Ascending aorta (tissue), 2 donors: ENCODE data around the gene COL1A2. TPM values are rescaled to one million over a fixed set of nuclear protein-coding genes. Genes with fewer than 3 reads are reported as not detected.

Source experiments
- DNase-seq, 2 donors: peaks; one replicate each; pipeline ENCODE4 v3.0.0-alpha.2; 2019; ENCODE audit warnings: low spot score in 2 of 2
- H3K27ac ChIP-seq, 2 donors: fragments of 200-600 bp; sonication (generic); one replicate each; pipeline ENCODE4 v1.5.1; 2016 to 2017; ENCODE audit warnings: mild to moderate bottlenecking in 1 of 2
- H3K27me3 ChIP-seq: fragments of 200-600 bp; sonication (generic); one replicate; pipeline ENCODE4 v1.5.1; 2017
- H3K36me3 ChIP-seq, 2 donors: fragments of 200-600 bp; sonication (generic); one replicate each; pipeline ENCODE4 v1.5.1; 2016
- H3K4me1 ChIP-seq, 2 donors: fragments of 200-600 bp; sonication (generic); one replicate each; pipeline ENCODE4 v1.5.1; 2016 to 2017; ENCODE audit warnings: mild to moderate bottlenecking in 1 of 2
- H3K4me3 ChIP-seq, 2 donors: fragments of 200-600 bp; sonication (generic); one replicate each; pipeline ENCODE4 v1.5.1; 2016 to 2017; ENCODE audit warnings: mild to moderate bottlenecking in 1 of 2
- H3K9me3 ChIP-seq, 2 donors: fragments of 200-600 bp; sonication (generic); one replicate each; pipeline ENCODE4 v1.5.1; 2016
- intact Hi-C: fragments of 100-400 bp; cut with DNase I; formaldehyde crosslinking; loops from one replicate; pipeline ENCODE4 v1.15.1; 2023
- total RNA-seq: library from RNA; depleted of rRNA; stranded (reverse); fragments of >200 nt; gene quantifications from one replicate; pipeline ENCODE4 v1.1.0, GENCODE V29; 2016
- TF ChIP-seq, protein P1 (sequence below), 3 experiments: fragments of 200-600 bp in 2 of 3; fragments of 450-650 bp in 1 of 3; sonication (generic) in 2 of 3; IDR thresholded peaks; one replicate each; pipeline ENCODE4 v1.5.1; 2016 to 2019; ENCODE audit warnings: antibody characterized with exemption in 3 of 3, mild to moderate bottlenecking in 1 of 3, moderate library complexity in 1 of 3

Gene COL1A2
- total RNA-seq, 1 donor from 2014 or later = 692 TPM

DNA sequence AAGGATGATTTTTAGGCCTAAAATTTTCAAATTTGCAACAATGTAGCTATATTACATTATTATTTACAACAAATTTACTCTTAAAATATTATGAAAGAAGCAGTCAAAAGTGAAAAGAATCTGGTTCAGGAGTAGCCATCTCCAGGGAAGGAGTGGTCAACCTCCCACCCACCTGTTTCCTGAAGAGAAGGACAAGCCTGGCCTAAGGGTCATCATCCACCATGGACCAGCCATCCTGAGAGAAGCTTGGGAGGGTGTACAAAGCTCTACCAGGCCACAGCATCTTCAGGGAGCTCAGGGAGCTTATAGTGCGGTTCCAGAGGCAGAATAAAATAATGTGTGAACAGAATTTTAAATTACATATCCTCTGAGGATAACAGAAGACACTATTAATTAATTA is 38.1 kb downstream of the COL1A2 start:
- H3K4me1 ChIP-seq = no peaks in the 10 kb centered on the region
- no peaks in the 10 kb centered on the region for H3K9me3 ChIP-seq
- TF ChIP-seq, protein P1, sequence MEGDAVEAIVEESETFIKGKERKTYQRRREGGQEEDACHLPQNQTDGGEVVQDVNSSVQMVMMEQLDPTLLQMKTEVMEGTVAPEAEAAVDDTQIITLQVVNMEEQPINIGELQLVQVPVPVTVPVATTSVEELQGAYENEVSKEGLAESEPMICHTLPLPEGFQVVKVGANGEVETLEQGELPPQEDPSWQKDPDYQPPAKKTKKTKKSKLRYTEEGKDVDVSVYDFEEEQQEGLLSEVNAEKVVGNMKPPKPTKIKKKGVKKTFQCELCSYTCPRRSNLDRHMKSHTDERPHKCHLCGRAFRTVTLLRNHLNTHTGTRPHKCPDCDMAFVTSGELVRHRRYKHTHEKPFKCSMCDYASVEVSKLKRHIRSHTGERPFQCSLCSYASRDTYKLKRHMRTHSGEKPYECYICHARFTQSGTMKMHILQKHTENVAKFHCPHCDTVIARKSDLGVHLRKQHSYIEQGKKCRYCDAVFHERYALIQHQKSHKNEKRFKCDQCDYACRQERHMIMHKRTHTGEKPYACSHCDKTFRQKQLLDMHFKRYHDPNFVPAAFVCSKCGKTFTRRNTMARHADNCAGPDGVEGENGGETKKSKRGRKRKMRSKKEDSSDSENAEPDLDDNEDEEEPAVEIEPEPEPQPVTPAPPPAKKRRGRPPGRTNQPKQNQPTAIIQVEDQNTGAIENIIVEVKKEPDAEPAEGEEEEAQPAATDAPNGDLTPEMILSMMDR (IDR thresholded peaks at IDR 0.05) = no peak
- H3K27ac ChIP-seq = no peak overlapping the region
- no peak for DNase-seq
- H3K27me3 ChIP-seq = no peaks in the 10 kb centered on the region
- H3K4me3 ChIP-seq = no peak overlapping the region
- intact Hi-C loops = loop anchor here (5.0 kb wide), 2 partner anchors 36 to 224 kb away; partner anchors contain the start of gene SGCE
- H3K36me3 ChIP-seq = peaks cover 18 to 25% of the 10 kb centered on the region in 2 donors

DNA sequence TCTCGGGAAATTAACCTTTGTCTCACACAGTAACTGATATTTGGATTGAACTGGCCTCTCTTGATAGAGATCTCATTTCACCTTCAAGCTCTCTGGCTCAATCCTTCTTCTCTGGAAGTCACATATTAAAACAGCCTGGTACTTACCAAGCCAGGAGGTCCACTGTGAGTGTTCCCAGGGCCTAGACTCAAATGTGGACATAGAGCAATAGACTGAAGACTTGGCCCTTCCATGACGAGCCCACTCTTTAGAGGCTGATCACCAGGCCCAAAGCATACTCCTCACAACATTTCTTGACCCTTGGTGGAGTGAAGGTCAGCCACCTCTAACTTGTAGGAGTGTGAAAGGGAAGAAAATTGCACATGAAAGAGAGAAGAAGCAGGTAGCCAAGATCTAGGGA is 38.5 kb downstream of the COL1A2 start:
- H3K36me3 ChIP-seq = peaks cover 15 to 21% of the 10 kb centered on the region in 2 donors
- no peak overlapping the region for H3K4me3 ChIP-seq
- TF ChIP-seq, protein P1 (IDR thresholded peaks at IDR 0.05) = no peak
- H3K27me3 ChIP-seq = no peaks in the 10 kb centered on the region
- intact Hi-C loops = loop anchor here (5.0 kb wide), 2 partner anchors 36 to 224 kb away; partner anchors contain the start of gene SGCE
- no peak overlapping the region for H3K27ac ChIP-seq
- no peaks in the 10 kb centered on the region for H3K9me3 ChIP-seq
- DNase-seq = no peak
- H3K4me1 ChIP-seq = no peaks in the 10 kb centered on the region

DNA sequence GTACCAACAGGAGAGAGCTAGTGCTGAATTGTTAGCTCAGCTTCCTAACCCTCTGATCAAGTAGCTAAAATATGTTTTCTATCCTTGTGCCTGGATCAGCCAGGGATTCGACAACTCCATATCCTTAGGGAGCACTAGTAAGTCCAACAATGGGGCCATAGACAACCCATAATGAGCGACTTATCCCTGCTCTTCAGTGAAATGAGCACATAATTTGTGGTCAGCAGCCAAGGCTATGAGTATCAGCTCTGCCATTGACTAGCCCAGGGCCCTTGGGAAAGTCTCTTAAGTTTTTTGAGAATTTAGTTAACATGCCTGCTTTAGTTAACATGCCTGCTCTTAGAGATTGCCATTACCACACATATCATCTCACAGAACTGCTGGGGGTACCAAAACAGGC is 39.3 kb downstream of the COL1A2 start:
- H3K4me3 ChIP-seq = no peak overlapping the region
- intact Hi-C loops = loop anchor here (5.0 kb wide), 2 partner anchors 37 to 223 kb away; partner anchors contain the start of gene SGCE
- H3K9me3 ChIP-seq = no peaks in the 10 kb centered on the region
- no peak for DNase-seq
- no peaks in the 10 kb centered on the region for H3K27me3 ChIP-seq
- TF ChIP-seq, protein P1 (IDR thresholded peaks at IDR 0.05) = no peak
- no peak overlapping the region for H3K27ac ChIP-seq
- no peaks in the 10 kb centered on the region for H3K4me1 ChIP-seq
- H3K36me3 ChIP-seq = peaks cover 9 to 15% of the 10 kb centered on the region in 2 donors

DNA sequence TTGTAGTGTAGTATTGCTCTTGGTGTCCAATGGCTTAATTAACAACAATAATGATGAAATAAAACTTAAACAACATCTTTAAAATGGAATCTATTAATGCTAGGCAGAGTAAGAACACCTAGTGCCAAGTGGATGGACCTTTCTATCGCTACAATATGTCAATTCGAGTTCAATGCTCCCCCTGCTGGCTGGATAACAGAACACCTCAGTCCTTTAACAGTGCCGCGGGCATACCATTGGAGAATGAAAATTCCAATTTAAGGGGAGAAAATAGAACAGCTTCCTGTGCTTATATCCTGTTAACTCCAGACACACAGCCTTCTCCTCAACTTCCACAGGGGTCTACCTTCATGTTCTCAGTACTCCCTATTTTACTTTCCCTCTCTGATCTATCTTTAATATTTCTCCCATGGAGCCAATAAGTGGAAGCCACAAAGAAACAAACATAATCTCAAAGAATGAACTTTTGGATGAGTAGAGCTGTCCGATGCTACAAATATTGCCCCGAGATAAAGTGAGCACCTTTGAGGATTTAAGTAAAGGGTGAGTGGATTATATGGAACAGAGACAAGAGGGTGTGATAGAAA is 41.4 kb downstream of the COL1A2 start:
- TF ChIP-seq, protein P1 (IDR thresholded peaks at IDR 0.05) = peak; percentile 65 to 77 (median 74)
- H3K36me3 ChIP-seq = no peaks in the 10 kb centered on the region
- H3K27ac ChIP-seq = no peak overlapping the region
- no peak overlapping the region for H3K4me3 ChIP-seq
- peak in 1 of 2 donors; percentile 82 for DNase-seq
- no peaks in the 10 kb centered on the region for H3K9me3 ChIP-seq
- intact Hi-C loops = loop anchor here (1.0 kb wide), 1 partner anchor 147 kb away; no protein-coding TSS in a partner anchor
- no peaks in the 10 kb centered on the region for H3K4me1 ChIP-seq
- no peaks in the 10 kb centered on the region for H3K27me3 ChIP-seq

DNA sequence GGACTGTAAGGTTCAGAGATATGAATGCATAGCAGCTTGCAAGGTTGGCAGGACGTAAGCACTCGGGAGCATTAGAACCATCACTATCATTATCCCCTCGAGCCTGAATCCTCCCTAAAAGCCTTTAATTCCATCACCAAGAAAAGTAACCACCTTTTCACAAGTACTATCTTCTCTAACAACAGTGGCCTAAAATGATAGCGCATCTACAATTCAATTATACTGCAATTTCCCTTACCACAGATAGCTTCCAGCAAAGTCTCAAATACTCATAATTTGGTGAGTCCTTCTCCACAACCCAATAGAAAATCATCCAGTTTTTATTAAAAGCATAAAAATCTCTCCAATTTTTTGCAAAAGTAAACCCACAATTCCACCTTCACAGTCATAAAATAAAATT is 42.0 kb downstream of the COL1A2 start:
- H3K9me3 ChIP-seq = no peaks in the 10 kb centered on the region
- no peak overlapping the region for H3K4me3 ChIP-seq
- TF ChIP-seq, protein P1 (IDR thresholded peaks at IDR 0.05) = no peak
- no peak overlapping the region for H3K27ac ChIP-seq
- intact Hi-C loops = loop anchor here (1.0 kb wide), 1 partner anchor 147 kb away; no protein-coding TSS in a partner anchor
- DNase-seq = no peak
- no peaks in the 10 kb centered on the region for H3K4me1 ChIP-seq
- no peaks in the 10 kb centered on the region for H3K27me3 ChIP-seq
- no peaks in the 10 kb centered on the region for H3K36me3 ChIP-seq
